Stimulated activated CD8-positive, alpha-beta memory T cell treated with anti-CD3 and anti-CD28 coated beads, Interleukin-7, amount 100 ng/mL, for 4 hours (primary cell): ENCODE results near the gene PARD6B.
"Not testable (repeated sequence)": the region's sequence is repeated elsewhere in the genome, so short reads cannot be mapped to it uniquely, and the experiment has no call there.

Source experiments
- DNase-seq, 2 donors: peaks; one replicate each; pipeline ENCODE4 v3.0.0-alpha.2; 2020; ENCODE audit warnings: low read depth in 2 of 2

PARD6B gene

GRCh38 chr20:50774515-50774914, 43.1 kb downstream of the PARD6B start:
- DNase-seq = no peak

GRCh38 chr20:50776122-50776817, 44.9 kb downstream of the PARD6B start:
- no peak for DNase-seq

GRCh38 chr20:50777373-50777772, 46.0 kb downstream of the PARD6B start:
- DNase-seq = no peak

- not testable (repeated sequence) for DNase-seq
These were observed 47.6 kb downstream of the PARD6B start for GRCh38 chr20:50778994-50779393.

- DNase-seq = no peak
These were observed 52.0 kb downstream of the PARD6B start for GRCh38 chr20:50783390-50783789.

GRCh38 chr20:50783903-50784302, 52.5 kb downstream of the PARD6B start:
- DNase-seq = no peak

- no peak for DNase-seq
These were observed 53.1 kb downstream of the PARD6B start for GRCh38 chr20:50784464-50784863.

GRCh38 chr20:50786703-50787102, 55.3 kb downstream of the PARD6B start:
- no peak for DNase-seq

- DNase-seq = no peak
These were observed 55.8 kb downstream of the PARD6B start for GRCh38 chr20:50787181-50787580.

GRCh38 chr20:50788045-50788991, 56.9 kb downstream of the PARD6B start:
- no peak for DNase-seq

- DNase-seq = no peak
These were observed 58.7 kb downstream of the PARD6B start for GRCh38 chr20:50789968-50790650.

- DNase-seq = peak; percentile 60 to 68
These were observed 59.4 kb downstream of the PARD6B start for GRCh38 chr20:50790651-50791277.

- no peak for DNase-seq
These were observed 61.6 kb downstream of the PARD6B start for GRCh38 chr20:50792708-50793574.

GRCh38 chr20:50793575-50794016, 62.2 kb downstream of the PARD6B start:
- DNase-seq = peak in 1 of 2 donors; percentile 23

GRCh38 chr20:50794181-50794845, 62.9 kb downstream of the PARD6B start:
- no peak for DNase-seq

- DNase-seq = peak; percentile 58 to 82
These were observed 63.7 kb downstream of the PARD6B start, which contains the start of gene BCAS4 for GRCh38 chr20:50794846-50795634. BCAS4 (plus strand) TSS chr20:50795061; CDS start chr20:50795084, 23 bp downstream.

GRCh38 chr20:50797142-50797541, 65.8 kb downstream of the PARD6B start:
- DNase-seq = no peak

- no peak for DNase-seq
These were observed 67.3 kb downstream of the PARD6B start for GRCh38 chr20:50798650-50799049.

- DNase-seq = no peak
These were observed 68.0 kb downstream of the PARD6B start for GRCh38 chr20:50799176-50799889.
